Measurements from ENCODE around the gene HOMEZ.
"Not testable (repeated sequence)": the region's sequence is repeated elsewhere in the genome, so short reads cannot be mapped to it uniquely, and the experiment has no call there.

The HOMEZ gene

GRCh38 chr14:23281247-23281646 is 4.7 kb downstream of the HOMEZ start:
- DNase-seq (ENCODE audit: low read depth in 2 of 2): no peak

GRCh38 chr14:23277928-23278327 is 8.0 kb downstream of the HOMEZ start:
- DNase-seq (ENCODE audit: low read depth in 2 of 2): not testable (repeated sequence)

GRCh38 chr14:23277189-23277588 is 8.7 kb downstream of the HOMEZ start:
- DNase-seq (ENCODE audit: low read depth in 2 of 2): no peak

GRCh38 chr14:23275412-23275811 is 10.5 kb downstream of the HOMEZ start:
- no peak for DNase-seq (ENCODE audit: low read depth in 2 of 2)

DNA sequence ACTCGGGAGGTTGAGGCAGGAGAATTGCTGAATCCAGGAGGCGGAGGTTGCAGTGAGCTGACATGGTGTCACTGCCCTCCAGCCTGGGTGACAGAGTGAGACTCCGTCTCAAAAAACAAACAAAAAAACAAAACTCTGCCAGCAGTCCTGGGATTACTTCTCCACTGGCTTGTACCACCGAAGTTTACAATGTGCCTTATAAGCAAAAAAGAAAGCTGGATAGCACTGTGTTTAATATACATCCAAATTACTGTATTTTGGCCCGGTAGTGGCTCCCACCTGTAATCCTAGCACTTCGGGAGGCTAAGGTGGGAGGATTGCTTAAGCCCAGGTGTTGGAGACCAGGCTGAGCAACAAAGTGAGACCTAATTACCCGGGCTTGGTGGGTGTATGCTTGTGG is 16.7 kb downstream of the HOMEZ start:
- DNase-seq (ENCODE audit: low read depth in 2 of 2): no peak

GRCh38 chr14:23260849-23261248 is 25.1 kb downstream of the HOMEZ start:
- DNase-seq (ENCODE audit: low read depth in 2 of 2): not testable (repeated sequence)

GRCh38 chr14:23259426-23259825 is 26.5 kb downstream of the HOMEZ start:
- DNase-seq (ENCODE audit: low read depth in 2 of 2): no peak

DNA sequence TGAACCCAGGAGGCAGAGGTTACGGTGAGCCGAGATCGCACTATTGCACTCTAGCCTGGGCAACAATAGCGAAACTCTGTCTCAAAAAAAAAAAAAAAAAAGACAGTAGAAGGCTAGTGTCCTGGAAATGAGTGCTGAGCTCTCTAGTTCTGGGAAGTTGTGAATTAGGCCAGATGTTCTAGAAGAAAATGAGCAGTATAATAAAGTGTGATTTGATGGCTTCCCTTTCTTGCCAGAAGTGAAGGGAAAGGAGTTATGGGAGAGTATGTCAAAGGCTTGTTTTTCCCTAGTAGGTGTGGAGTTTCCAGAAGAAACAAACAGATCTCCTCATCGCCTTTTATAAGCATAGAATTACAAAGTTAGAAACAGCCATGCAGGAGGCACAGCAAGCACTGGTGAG is 27.7 kb downstream of the HOMEZ start:
- no peak for DNase-seq (ENCODE audit: low read depth in 2 of 2)

GRCh38 chr14:23252420-23253333 is 33.3 kb downstream of the HOMEZ start:
- DNase-seq (ENCODE audit: low read depth in 2 of 2): no peak

GRCh38 chr14:23252006-23252405 is 33.9 kb downstream of the HOMEZ start:
- DNase-seq (ENCODE audit: low read depth in 2 of 2): no peak

GRCh38 chr14:23249824-23250223 is 36.1 kb downstream of the HOMEZ start:
- no peak for DNase-seq (ENCODE audit: low read depth in 2 of 2)

DNA sequence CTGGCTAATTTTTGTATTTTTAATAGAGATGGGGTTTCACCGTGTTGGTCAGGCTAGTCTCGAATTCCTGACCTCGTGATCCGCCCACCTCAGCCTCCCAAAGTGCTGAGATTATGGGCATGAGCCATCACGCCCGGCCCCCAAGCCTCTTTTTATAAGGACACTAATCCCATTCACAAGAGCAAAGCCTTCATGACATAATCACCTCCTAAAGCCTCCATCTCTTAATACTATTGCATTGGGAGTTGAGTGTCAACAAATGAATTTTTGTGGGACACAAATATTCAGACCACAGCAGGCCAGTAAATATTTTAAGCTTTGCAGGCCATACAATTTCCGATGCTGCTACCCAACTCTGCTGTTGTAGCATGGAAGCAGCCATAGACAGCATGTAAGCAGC is 37.3 kb downstream of the HOMEZ start:
- DNase-seq (ENCODE audit: low read depth in 2 of 2): no peak

DNA sequence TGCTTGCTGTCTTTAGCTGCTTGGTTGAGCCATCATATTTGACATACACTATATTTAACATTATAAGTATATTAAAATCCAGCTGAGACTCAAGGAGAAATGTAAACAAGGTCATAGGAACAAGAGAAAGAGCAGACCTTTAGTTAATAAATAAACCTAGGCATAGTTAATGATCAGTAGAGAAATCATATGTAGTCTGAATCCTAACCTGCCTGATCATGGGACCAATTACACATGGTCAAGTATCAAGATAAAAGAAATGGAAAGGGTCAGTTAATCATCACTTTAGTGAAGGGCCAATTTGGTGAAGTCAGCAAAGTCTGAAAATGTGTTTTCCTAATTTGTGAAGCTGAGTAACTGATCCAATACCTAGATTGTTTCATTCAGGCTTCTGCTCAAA is 40.6 kb downstream of the HOMEZ start:
- DNase-seq (ENCODE audit: low read depth in 2 of 2): no peak

- no peak for DNase-seq (ENCODE audit: low read depth in 2 of 2)
Measured at GRCh38 chr14:23243066-23243465, 42.9 kb downstream of the HOMEZ start.

DNA sequence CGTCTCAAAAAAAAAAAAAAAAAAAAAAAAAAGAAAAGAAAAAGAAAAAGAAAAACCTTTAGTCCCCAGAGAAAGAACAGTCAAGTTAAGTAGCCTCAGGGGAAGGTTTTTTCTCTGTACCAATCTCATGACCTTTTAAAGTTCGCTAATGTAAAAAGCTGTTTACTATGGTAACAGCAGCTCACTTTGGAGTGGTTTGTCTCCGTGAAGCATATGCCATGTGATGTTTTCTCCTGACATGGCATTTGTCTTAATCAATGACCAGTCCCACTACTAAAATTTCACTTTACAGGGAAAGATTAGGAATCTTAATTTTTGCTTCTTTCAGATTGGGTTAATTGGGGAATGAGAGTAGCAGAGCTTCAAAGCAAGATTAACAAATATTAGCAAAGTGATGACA is 43.9 kb downstream of the HOMEZ start:
- DNase-seq (ENCODE audit: low read depth in 2 of 2): no peak

- not testable (repeated sequence) for DNase-seq (ENCODE audit: low read depth in 2 of 2)
Measured at GRCh38 chr14:23241061-23241715, 44.7 kb downstream of the HOMEZ start.

DNA sequence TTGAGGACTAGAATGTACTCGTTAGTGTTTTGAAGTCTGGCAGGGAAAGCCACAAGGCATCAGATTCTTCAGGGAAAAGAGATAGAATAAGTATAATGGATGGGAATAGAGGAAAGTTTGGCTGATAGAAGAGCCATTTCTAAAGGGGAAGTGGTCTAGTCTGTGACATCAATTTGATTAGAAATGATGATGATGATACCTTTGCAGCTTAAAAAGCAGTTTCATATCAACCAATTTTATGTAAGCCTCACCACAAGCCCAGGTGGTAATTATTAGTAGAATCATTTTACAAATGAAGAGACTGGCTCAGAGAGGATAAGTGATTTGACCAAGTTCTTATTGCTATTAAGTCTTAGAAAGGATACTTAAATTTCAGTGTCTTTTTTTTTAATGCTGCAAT is 45.3 kb downstream of the HOMEZ start:
- DNase-seq (ENCODE audit: low read depth in 2 of 2): no peak

GRCh38 chr14:23237772-23238594 is 47.9 kb downstream of the HOMEZ start, which contains the start of gene RNF212B:
Gene RNF212B (plus strand): TSS chr14:23237936. CDS start chr14:23240346, 2,410 bp downstream.
- DNase-seq (ENCODE audit: low read depth in 2 of 2): peak; percentile 39 to 63

DNA sequence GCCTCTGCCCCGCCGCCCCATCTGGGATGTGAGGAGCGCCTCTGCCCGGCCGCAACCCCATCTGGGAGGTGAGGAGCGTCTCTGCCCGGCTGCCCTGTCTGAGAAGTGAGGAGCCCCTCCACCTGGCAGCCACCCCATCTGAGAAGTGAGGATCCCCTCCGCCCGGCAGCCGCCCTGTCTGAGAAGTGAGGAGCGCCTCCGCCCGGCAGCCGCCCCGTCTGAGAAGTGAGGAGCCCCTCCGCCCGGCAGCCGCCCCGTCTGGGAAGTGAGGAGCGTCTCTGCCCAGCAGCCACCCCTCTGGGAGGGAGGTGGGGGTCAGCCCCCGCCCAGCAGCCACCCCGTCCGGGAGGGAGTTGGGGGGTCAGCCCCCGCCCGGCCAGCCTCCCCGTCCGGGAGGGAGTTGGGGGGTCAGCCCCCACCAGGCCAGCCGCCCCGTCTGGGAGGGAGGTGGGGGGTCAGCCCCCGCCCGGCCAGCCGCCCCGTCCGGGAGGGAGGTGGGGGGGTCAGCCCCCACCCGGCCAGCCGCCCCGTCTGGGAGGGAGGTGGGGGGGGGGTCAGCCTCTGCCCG is 53.6 kb downstream of the HOMEZ start:
- DNase-seq (ENCODE audit: low read depth in 2 of 2): not testable (repeated sequence)

GRCh38 chr14:23228812-23229211 is 57.1 kb downstream of the HOMEZ start:
- DNase-seq (ENCODE audit: low read depth in 2 of 2): no peak

DNA sequence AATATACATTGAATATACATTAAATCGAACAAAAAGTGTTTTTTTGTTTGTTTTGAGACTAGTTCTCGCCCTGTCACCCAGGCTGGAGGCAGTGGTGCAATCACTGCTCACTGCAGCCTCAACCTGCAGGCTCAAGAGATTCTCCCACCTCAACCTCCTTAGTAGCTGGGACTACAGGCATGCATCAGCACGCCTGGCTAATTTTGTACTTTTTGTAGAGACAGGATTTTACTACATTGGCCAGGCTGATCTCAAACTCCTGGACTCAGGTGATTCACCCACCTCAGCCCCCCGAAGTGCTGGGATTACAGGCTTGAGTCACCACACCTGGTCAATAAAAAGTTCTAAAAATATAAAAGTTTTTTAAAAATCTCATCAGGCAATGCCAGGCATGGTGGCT is 58.4 kb downstream of the HOMEZ start:
- DNase-seq (ENCODE audit: low read depth in 2 of 2): no peak

GRCh38 chr14:23224958-23225357 is 61.0 kb downstream of the HOMEZ start:
- not testable (repeated sequence) for DNase-seq (ENCODE audit: low read depth in 2 of 2)
